Activated CD8-positive, alpha-beta T cell treated with anti-CD3 and anti-CD28 coated beads for 36 hours (primary cell): ENCODE results near the gene PSMC4. TPM values are rescaled to one million over a fixed set of nuclear protein-coding genes. Genes with fewer than 3 reads are reported as not detected.

Source experiments
- ATAC-seq: fragments of 200-7000 bp; cut with Tn5 transposase; one replicate; pipeline ENCODE4 v1.10.0; 2021; ENCODE audit warnings: mild to moderate bottlenecking, moderate library complexity
- CTCF ChIA-PET: fragments of 350-600 bp; sonication (Branson Sonifier 250); formaldehyde crosslinking; loops from one replicate; lab custom pipeline; 2021; ENCODE audit warnings: antibody characterized with exemption; lab: Charles Lee
- POLR2A ChIA-PET: fragments of 350-600 bp; sonication (Branson Sonifier 250); formaldehyde crosslinking; loops from one replicate; lab custom pipeline; 2021; ENCODE audit warnings: antibody characterized with exemption; lab: Charles Lee
- DNase-seq: peaks from one replicate; pipeline ENCODE4 v3.0.0-alpha.2; 2020
- H3K27ac Mint-ChIP-seq: one replicate; pipeline ENCODE4 v1.8.0; 2021; ENCODE audit warnings: mild to moderate bottlenecking, mixed read lengths
- H3K27me3 Mint-ChIP-seq: one replicate; pipeline ENCODE4 v1.8.0; 2021; ENCODE audit warnings: mixed read lengths
- H3K36me3 Mint-ChIP-seq: one replicate; pipeline ENCODE4 v1.8.0; 2021; ENCODE audit warnings: low read depth, mixed read lengths
- H3K4me1 Mint-ChIP-seq: one replicate; pipeline ENCODE4 v1.8.0; 2021; ENCODE audit warnings: low read depth, mixed read lengths
- H3K4me3 Mint-ChIP-seq: one replicate; pipeline ENCODE4 v1.8.0; 2021; ENCODE audit warnings: mild to moderate bottlenecking, moderate library complexity, mixed read lengths
- H3K9me3 Mint-ChIP-seq: one replicate; pipeline ENCODE4 v1.8.0; 2021; ENCODE audit warnings: mixed read lengths
- CTCF ChIP-seq: fragments of 200-600 bp; IDR thresholded peaks from one replicate; pipeline ENCODE4 v1.8.0; 2022; ENCODE audit warnings: antibody characterized with exemption, mild to moderate bottlenecking
- intact Hi-C: fragments of 100-400 bp; cut with micrococcal nuclease; formaldehyde crosslinking; loops from one replicate; pipeline ENCODE4 v1.10.0; 2022
- total RNA-seq, 2 experiments: library from RNA; stranded (reverse); gene quantifications; one replicate each; pipeline ENCODE4 v1.2.3, GENCODE V29; 2021

PSMC4 gene
- total RNA-seq: 100 to 1,000 TPM; 105 to 107 TPM

GRCh38 chr19:39970675-39971379 is at the start of gene PSMC4:
PSMC4 (plus strand) TSS chr19:39971165; CDS start chr19:39971203, 38 bp downstream.
- ATAC-seq (peak; percentile 97), DNase-seq (peak; percentile 99)
- POLR2A ChIA-PET: interaction anchor here (0.6 to 3.9 kb wide), 18 partner anchors 8 to 463 kb away, joined by 3 to 30 read pairs (median 7); partner anchors contain the start of genes FBL and ZNF546
- intact Hi-C loops: loop anchor here (10.0 kb wide), 1 partner anchor 76 kb away; no protein-coding TSS in a partner anchor
- H3K4me3 Mint-ChIP-seq: peak within 1 kb of the TSS; percentile 95
- CTCF ChIA-PET: interaction anchor here (0.6 to 4.4 kb wide), 34 partner anchors 8 to 178 kb away, joined by 3 to 86 read pairs (median 6); partner anchors contain the start of genes DYRK1B, FBL, FCGBP and ZNF546
- H3K9me3 Mint-ChIP-seq: peaks cover 2% of the 10 kb centered on the region
- H3K4me1 Mint-ChIP-seq: peaks cover 48% of the 10 kb centered on the region
- peak; percentile 72 for TF ChIP-seq CTCF
- H3K36me3 Mint-ChIP-seq: peaks cover 57% of the 10 kb centered on the region
- H3K27me3 Mint-ChIP-seq: no peaks in the 10 kb centered on the region
- peak within 1 kb of the TSS; percentile 98 for H3K27ac Mint-ChIP-seq

DNA sequence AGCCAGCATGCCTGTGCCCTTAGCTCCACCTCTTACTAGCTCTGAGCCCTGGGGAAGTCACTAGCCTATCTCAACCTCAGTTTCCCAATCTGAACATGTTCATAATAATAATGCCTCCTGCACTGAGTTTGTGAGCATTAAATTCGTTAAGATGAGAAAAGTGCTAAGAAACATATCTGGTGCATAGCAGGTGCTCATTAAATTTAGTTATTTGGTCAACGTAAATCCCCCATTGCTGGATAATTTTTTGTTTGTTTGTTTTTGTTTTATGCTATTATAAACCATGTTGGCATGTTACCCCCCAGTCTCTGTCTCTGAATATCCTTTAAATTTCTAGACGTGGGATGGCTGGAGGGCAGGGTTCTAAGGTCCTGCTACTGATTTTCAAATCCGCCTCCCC is 47.1 kb upstream of the PSMC4 start:
- DNase-seq (no peak), ATAC-seq (no peak)
- CTCF ChIA-PET: interaction anchor here (1.8 kb wide), 1 partner anchor 47 kb away, joined by 10 read pairs; the partner anchor contains the start of gene PSMC4
- POLR2A ChIA-PET: no interaction called here
- Mint-ChIP-seq H3K27ac (no peak overlapping the region), H3K4me1 (peaks cover 8% of the 10 kb centered on the region), H3K27me3 (no peaks in the 10 kb centered on the region), H3K4me3 (no peak overlapping the region), H3K9me3 (no peaks in the 10 kb centered on the region), H3K36me3 (peaks cover 8% of the 10 kb centered on the region)
- intact Hi-C loops: no loop called here
- no peak for TF ChIP-seq CTCF

- Mint-ChIP-seq H3K4me1 (peaks cover 8% of the 10 kb centered on the region), H3K9me3 (no peaks in the 10 kb centered on the region), H3K36me3 (peaks cover 6% of the 10 kb centered on the region), H3K27me3 (no peaks in the 10 kb centered on the region), H3K27ac (no peak overlapping the region), H3K4me3 (no peak overlapping the region)
- no peak for TF ChIP-seq CTCF
- CTCF ChIA-PET: interaction anchor here (1.8 kb wide), 1 partner anchor 46 kb away, joined by 10 read pairs; the partner anchor contains the start of gene PSMC4
- intact Hi-C loops: no loop called here
- ATAC-seq (no peak), DNase-seq (no peak)
- POLR2A ChIA-PET: no interaction called here
These were observed 46.6 kb upstream of the PSMC4 start for GRCh38 chr19:39924389-39924788.

GRCh38 chr19:39924952-39925351 is 46.0 kb upstream of the PSMC4 start:
- peaks cover 4% of the 10 kb centered on the region for H3K36me3 Mint-ChIP-seq
- ATAC-seq (no peak), DNase-seq (no peak)
- H3K27me3 Mint-ChIP-seq: no peaks in the 10 kb centered on the region
- no peak for TF ChIP-seq CTCF
- H3K27ac Mint-ChIP-seq: no peak overlapping the region
- H3K4me3 Mint-ChIP-seq: no peak overlapping the region
- intact Hi-C loops: no loop called here
- no peaks in the 10 kb centered on the region for H3K9me3 Mint-ChIP-seq
- H3K4me1 Mint-ChIP-seq: peaks cover 11% of the 10 kb centered on the region
- ChIA-PET CTCF (interaction anchor here (1.8 to 2.0 kb wide), 2 partner anchors 30 to 46 kb away, joined by 5 to 10 read pairs; partner anchors contain the start of gene PSMC4), POLR2A (no interaction called here)
